Measurements from ENCODE around the gene STX10.

Gene STX10

DNA sequence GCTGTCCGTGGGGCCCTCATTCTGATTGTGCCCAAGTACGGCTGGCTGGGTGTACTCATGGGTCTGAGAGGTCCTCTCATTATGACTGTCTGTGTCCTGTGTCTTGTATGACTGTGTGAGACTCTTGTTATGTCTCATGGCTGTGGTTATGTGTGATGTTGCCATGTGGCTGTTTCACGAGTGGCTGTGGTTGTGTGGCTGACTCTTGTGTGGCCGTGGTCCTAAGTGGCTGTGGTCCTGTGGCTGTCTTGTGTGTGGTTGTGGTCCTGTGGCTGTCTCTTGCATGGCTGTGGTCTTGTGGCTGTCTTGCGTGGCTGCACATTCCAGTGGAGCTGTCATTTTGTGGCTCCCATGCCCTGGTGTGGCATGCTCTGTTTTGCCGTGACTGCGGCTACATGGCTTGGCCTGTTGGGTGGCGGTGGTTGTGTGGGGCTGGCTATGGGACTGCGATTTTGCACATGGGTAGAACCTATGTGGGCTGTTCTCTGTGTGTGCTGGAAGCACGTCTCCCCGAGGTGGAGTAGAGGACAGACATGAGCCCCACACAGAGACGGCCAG, 50.1 kb downstream of the STX10 start:
- no peak for DNase-seq (ENCODE audit: low read depth)

DNA sequence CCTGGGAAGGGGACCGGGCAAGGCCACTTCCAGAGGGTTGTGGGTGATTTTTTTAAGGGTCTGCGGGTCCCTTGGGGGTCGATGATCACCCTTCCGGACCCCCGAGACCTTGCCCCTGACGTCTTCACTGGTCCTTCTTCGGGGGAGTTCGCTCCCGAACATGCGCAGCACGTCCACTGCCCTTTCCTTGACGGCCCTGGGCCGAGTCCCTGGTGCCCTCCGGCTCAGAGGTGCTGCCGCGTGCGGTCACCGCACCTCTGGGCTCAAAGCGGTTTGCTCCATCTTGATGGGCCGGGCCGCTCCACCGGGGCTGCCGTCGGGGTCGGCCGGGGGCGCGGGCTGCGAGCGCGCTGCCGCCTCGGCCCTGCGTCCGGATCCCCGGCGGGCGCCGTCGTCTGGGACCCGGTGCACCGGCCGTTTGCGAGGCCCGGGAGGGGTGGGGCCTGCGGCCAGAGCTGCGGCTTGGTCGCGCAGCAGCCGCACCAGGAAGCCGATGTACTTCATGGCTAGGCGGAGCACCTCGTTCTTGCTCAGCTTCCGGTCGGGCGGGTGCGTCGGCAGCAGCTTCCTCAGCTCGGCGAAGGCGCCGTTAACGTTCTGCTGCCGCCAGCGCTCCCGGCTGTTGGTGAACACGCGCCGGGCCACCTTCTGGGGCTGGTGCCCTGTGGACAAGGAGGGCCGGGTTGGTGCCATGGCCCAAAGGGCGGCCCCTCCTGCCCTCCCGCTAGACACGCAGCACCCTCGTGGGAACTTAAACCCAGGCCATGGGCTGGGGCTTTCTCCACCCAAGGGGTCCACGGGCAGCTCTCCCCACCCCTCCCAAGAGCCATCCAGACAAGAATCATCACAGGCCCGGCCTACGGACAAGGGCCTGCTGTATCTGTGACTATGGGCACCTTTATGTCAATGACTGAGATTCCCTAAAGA, 50.8 kb downstream of the STX10 start:
- DNase-seq (ENCODE audit: low read depth) = no peak

DNA sequence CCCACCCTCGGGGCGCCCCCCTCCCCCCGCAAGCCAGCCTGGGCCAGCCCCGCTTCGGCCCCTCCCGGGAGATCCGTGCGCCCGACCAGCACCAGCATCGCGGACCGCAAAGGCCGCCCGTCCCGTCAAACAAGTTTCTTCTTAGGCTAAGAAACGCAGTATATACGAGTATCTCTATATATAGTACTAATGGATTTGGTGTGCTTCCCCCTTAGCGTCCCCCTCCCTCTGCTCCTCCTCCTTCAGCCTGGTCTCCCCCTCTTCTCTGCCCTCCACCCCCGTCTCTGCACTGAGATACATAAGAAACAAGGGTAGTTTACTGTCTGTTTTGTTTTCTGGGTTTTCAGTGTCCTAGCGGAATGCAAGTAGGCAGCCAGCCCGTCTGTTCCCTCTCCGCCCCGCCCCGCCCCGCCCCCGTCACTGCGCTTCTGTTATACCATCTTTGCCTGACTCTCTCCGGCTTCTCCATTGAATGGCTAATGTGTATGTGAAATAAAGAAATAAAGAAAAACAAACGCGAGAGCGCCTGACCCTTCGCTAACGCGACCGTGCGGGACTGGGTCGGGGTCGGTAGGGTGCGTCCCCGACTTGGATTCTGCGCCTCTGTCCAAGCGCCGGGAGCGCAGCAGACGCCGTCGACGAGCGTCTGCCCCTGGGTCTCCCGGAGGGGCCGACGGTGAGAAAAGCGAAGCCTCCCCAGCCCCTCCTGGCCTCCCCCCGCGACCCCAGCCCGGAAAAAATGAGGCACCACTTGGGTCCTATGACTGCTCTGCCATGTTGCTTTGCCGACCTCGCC, 51.7 kb downstream of the STX10 start:
- DNase-seq (ENCODE audit: low read depth) = no peak

DNA sequence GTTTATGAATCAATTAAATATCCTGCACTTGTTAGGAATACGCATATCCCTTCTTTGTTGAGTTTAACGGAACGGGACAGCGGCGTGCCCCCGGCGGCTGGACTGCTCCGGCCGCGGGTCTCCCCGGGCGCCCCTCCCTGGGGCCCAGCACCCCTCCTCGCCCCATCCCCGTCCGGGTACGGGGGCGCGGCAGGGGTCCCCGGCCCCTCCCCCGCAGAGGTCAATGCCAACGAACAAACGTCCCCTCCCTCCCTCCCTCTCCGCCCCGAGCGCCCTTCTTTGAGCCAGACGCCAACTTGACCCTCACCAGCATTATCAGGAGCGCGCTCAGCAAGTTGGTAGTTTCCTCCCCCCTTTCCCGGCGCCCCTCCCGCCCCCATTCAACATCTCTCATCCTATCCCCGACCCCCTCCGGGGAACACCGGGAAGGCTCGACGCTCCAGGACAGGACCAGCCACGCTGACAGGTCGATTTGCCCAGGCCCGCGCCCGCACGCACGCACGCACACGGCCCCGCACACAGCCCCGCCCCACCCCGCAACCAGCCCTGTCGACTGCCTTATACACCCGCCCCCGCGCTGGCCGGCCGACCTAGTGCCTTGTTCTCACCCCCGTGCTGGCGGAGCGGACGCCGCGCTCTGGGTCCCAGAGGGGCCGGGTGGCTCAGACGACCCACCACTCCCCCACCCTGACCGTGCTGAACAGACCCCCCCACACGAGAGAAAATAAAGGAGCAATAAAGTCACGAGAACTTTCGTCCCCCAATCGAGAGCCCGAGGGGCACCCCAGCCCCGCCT, 52.5 kb downstream of the STX10 start:
- no peak for DNase-seq (ENCODE audit: low read depth)

DNA sequence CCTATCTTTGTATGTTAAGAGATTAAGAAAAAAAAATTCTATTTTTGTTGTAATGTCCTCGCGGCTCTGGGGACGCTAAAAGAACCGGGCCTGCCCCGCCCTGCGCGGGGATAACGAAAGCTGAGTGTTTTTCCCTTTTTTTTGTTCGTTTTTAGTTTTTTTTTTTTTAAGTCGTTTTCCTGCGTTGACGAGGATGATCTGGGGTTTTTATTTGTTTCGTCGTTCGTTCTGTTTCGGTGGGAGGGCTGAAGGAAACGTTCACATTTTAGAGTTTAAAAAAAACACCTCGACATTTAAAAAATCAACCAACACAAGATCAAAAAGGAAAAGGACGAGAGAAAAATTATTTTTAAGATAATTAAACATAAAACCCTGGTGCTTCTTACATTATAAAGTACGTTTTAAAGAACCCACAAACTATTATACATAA, 53.1 kb downstream of the STX10 start:
- no peak for DNase-seq (ENCODE audit: low read depth)

DNA sequence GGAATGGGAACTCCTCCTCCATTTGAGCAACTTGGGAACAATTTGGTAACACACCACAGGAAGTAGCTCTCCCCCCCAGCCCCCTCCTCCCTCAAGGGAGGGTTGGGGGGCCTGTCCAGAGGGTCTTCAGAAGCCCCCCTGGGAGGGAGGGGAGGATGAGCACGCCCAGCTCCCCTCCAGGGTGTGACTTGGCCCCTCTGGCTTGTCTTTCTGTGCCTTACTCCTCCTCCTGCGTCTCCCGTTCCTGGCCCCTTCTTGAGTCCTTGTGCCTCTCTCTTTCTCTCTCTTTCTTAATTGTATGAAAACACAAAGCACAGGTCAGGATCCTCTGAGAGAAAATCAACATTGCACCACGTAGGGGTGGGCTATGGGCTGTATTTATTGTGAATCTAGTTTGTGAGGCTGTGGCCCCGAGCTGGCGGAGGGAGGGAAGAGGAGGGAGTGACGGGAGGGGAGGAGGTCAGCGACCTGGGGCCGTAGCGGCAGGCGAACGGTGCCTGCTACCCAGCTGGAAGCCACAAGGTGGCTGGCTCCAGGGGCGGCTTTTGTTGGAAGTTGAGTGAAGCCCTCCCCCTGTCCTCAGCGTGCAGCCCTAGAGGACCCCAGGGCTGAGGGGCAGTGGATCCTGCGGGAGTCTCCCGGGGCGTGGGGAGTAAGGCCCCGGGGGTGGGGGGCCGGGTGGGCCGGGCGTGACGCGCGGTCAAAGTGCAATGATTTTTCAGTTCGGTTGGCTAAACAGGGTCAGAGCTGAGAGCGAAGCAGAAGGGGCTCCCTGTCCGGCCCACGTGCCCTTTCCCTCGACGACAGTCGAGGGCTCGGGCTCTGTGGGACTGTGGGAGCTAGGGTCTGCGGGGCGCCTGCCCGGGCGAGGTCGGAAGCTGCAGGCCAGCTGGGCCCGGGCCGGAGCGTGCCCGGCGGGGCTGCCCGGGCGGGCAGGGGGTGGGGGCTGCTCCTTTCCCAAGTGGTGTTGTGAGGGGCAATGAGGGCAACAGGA, 53.9 kb downstream of the STX10 start:
- DNase-seq (ENCODE audit: low read depth) = no peak

DNA sequence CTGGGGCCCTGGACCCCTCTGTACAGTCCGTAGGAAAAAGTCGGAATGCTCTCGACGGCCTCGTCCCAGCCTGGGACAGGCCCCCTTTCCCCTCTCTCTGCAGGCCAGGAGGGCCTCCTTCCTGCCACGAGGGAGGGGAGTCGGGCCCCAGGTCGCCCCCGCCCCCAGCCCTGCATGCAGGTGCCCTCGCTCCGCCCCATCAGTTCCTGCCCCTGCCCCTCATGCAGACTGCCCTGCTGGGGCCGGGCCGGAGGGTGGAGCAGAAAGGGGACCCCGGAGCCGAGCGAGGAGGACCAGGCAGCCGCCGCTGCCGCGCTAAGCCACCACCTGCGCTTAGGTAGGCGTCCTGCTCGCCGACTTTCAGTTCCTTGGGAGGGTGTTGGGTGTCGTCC, 54.8 kb downstream of the STX10 start:
- no peak for DNase-seq (ENCODE audit: low read depth)

DNA sequence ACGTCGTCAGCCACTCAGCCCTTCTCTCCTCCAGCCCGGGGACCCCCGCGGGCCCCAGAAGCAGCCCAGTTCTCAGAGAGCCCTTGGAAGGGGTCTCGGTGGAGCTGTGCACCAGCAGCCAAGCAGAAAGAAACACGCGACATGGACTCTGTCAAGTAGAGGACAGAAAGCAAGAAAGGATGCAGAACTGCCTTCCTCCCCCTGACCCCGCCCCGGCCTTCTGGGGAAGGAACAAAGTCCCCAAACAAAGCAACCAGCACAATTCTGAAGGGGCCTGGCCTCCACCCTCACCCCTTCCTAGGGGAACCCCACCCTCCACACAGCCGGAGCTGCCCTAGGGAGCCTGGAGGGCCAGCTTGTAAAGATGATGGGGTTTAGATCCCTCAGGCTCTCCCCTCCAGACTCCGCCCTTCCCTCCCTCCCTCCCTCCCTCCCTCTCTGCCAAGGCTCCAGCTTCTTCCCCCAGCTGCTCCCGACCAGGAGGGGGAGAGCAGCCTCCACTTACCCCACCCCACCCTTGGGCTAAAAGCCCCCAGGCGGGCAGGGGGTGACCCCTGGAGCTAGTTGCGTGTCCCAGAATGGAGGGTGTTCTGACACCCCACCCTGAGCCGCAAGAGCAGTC, 55.3 kb downstream of the STX10 start:
- DNase-seq (ENCODE audit: low read depth) = no peak

DNA sequence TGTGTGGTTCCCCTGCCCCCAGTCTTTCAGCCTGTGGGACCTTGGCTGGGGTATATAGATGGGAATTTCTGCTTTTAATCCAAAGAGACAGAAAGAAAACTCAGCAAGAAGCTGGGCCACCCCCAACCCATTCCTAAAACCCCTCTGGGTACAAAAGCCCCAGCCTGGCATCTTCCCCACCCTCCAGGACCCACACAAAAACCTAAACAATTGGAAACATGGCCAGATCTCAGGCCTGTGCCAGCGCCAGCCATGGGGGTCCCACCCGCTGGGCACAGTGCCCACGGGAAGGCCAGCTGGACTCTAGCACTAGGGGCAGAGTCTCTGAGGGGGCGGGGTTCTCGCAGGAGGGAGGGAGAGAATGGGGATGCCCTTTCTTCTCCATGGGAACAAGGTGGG, 56.1 kb downstream of the STX10 start:
- no peak for DNase-seq (ENCODE audit: low read depth)

Measured in stimulated activated CD8-positive, alpha-beta memory T cell treated with anti-CD3 and anti-CD28 coated beads, Interleukin-15, amount 100 ng/mL, for 24 hours (primary cell).